Left forelimb (tissue), 1 donor: ENCODE measurements around the gene TLR5.

Source experiments
- DNase-seq: peaks from one replicate; pipeline ENCODE4 v3.0.0-alpha.2; 2018; ENCODE audit warnings: low spot score

TLR5 gene

DNA sequence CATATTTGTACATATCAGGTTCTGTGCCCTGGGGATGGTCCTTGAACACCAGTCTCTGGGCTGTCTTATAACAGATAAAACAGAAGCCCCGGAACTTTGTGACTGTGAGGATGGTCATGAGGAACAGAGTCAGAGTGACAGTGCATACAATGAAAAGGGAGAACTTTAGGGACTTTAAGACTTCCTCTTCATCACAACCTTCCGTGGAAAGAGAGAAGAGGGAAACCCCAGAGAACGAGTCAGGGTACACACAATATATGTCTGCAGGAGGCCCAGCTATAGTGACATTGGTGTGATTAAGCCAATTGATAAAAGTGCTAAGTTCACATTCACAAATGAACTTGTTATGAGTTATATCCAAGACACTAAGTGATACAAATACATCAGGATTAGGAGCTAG is 32.1 kb downstream of the TLR5 start:
- no peak for DNase-seq

DNA sequence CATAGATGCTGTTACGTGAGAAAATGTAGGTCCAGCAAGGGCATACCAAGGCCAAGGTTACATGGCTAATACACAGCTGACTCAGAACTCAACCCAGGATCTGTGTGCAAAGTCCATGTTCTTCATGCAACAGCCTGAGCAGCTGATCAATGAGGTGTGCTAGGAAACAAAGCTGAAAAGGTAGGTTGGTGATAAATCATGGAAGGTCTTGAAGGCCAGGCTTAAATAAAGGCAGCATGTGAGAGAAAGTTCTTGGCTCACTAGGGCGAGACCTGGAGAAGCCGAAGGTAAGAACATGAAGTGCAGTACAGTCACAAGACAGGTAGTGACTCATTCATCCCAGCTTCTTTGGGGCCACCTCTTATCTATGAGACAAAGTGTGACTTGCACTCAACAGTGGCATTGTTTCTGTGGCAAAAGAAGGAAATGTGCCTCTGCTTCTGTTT is 33.4 kb downstream of the TLR5 start:
- DNase-seq = no peak

DNA sequence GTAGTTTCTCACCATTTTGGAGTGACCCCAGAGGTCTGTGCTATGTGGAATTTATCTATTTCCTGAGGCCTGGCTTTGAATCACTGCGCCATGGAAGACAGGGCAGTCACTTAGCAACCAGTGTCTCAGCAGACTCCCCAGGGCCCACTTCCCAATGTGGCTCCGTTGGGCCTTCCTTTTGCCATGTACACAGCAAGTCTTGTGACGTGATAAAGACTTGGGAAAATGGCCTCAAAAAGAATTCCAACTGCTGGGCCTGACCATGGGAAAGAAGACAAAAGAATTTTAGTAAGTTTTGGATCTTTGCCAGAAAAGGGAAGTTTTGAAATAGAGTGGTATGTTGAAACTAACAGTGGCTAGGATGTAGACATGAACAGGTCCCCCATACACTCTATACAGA is 36.2 kb downstream of the TLR5 start:
- DNase-seq = no peak

DNA sequence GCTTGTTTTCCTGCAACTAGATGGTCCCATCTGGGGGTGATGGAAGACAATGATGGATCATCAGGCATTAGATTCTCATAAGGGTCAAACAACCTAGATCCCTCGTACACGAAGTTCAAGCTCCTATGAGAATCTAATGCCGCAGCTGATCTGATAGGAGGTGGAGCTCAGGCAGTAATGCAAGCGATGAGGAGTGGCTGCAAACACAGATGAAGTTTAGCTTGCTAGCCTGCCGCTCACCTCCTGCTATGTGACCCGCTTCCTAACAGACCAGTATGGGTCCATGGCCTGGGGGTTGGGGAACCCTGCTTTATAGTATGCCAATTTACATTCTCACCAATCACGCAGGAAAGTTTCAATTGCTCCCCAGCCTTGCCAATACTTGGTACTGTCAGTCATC is 37.5 kb downstream of the TLR5 start:
- no peak for DNase-seq

DNA sequence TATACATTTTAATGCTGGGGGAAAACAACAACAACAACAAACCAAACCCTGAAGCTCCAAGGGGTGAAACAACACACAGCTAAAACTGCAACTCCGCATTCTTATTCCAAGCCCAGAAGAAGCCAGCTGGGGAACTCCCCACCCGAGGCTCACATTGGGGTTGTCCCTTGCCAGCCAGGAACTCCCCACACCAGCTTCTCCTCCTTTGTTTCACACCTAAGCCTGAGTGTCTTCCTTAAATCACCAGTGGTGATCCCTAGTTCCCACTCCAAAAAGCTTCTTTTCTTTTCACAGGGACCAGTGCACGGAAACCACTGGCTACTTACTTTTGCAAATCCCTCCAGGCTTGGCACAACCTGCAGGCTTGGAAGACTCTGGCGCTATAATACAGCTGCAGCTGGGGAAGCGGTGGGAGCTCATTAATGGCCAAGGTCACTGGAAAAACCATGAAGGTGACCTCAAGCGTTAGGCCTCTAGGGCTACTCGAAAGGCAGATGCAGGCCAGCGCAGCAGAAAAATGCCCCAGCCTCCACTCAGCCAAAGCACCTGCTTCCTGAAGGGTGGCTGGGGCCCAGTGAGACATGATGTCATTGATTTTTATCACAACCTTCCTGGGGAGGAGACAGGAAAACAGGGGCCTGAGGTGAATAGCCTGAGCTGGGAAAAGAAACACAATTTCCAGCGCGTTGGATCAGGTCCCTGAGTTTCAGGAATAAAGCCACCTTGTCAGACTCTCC is 40.1 kb downstream of the TLR5 start:
- no peak for DNase-seq

DNA sequence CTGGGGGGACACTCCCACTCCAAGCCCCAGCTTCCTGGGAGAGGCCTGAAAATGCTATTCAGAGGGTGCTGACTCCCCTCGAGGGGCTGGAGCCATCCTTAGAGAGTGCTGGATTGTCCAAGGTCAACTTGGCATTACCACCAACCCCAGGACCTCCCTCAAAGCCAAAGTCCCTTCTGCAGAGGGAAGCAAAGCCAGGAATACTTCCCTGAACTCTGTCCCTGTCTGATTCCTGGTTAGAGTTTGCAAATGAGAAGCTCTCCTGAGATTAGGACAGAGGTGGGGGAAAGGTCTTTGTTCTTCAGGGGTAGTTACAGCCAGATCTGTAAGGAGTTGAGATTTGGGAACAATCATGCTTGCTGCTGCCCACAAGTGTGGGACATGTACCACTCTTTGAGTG is 45.3 kb downstream of the TLR5 start:
- no peak for DNase-seq

DNA sequence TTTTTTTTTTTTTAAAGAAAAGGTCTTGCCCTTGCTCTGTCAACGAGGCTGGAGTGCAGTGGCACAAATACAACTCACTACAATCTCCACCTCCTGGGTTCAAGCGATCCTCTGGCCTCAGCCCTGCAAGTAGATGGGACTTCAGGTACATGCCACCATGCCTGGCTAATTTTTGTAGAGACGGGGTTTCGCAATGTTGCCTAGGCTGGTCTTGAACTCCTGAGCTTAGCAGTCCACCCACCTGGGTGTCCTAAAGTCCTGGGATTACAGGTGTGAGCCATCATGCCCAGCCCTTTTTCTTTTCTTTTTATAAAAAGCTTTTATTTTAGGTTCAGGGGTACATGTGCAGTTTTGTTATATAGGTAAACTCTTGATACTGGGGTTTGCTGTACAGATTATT is 47.2 kb downstream of the TLR5 start:
- no peak for DNase-seq

DNA sequence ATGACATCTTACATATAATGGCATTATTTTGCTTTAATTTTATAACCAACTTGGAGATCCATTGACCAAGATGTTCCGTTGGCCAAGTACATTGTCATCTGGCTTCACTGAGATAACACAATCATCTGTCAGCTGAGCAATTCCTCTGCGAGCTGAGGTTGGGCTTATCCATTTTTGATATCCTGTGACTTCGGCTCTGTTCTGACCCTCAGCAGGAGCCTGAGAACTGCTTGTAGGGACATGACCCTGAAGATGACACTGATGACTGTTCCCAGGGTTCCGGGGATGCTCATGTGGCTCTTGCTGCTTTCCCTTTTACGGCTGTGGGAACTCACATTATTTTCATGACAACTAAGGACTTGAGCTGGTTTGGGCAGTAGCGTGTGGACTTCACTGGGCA is 51.2 kb downstream of the TLR5 start:
- no peak for DNase-seq

DNA sequence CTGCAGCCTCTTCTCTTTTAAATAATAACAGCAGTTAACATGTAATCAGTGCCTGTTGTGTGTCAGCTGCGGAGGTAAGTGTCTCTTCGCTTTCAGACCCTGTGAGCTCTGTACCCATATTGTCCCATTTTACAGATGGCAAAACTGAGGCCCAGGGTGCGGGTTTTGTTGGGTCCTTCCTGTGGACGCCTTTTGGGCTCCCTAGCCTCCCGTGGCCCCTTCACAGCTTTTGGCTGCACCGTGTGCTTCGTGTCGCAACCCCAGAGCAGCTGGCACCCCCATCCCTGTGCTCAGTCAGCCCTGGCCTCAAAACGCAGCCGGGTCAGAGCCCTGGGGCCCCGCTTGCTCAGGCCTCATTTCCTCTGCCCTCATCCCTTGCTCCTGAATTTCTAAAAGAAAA is 53.8 kb downstream of the TLR5 start:
- no peak for DNase-seq

DNA sequence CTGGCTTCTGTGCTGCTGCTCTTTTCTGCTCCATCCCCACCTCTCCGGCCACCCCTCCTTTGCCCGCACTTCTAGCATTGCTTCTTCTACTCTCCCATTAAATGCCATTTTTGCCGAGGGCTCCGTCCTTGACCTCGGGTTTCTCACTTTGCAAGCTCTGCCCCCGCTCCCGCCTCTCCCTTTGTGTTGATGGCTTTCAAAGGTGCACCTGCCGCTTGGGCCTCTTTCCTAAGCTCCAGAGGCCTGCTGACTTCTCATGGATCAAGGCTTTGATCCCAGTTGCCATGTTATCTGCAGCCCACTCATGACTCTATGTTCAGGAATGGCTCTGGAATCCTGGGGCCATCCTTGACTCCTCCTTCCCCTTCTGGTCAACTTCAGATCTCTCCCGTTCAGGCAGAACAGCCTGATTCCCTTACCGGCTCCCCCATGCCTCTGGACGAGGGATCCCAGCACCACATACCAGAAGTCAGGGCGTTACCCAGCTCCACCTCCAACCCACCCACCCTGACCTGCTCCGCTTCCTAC is 54.3 kb downstream of the TLR5 start:
- no peak for DNase-seq

DNA sequence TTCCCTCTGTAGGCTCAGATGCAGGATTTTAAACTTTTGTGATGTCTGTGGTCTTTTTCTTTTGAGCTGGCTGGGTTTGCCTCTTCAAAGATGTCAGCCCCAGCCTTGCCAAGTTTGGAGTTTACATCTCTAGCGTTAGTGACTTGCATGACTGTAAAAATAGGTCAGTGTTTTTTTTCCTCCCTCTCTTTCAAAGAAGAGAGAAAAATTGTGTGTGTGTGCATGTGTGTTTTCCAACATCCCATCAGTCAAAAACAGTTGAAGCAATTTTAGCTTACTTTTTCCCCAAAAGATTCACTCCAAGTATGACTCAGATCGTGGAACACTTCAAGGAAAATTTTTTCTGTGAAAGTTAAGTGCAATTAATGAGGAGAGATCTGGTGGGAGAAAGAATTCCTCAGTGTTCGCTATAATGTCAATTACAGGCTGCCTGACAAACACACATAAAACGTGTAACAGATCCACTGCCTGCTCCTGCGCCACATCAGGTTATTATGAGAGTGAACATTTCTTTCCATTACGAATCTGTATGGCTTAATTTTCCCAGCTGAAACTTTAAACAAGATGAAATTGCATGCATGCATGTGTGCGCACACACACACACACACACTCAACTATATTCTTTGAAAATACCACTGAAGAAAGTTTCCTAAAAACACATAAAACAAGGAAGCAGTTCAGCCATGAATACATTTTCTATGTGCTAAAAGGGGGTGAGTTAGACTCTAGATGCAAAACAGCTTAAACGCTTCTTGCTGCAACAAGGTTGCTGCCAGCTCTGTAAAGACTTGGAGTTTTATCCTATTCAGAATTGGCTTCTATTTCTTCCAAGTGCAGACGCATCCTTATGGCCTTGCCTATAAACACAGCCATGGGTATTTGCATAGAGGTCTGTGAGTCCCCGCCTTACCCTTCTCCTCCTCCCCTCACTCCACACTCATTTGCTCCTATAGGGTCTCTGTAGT is 55.5 kb downstream of the TLR5 start:
- no peak for DNase-seq

DNA sequence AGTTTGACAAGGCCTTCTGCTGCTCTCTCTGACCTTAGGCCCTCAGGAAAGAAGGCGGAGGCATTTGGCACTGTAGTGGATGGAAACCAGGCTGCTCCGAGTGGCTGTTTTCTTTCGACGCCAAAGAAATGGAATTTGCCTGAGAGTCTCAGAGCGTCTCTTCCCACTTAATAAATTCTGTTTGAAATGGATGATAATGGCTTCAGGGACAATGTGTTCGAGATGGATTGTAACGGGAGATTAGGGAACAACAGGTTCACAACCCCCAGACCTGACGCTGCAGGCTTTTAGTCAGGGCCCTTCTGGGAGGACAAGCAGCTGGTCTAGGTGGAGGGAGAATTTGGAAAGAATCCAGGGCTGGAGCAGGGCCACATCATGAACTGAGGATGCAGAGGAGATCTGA is 58.6 kb downstream of the TLR5 start:
- no peak for DNase-seq

DNA sequence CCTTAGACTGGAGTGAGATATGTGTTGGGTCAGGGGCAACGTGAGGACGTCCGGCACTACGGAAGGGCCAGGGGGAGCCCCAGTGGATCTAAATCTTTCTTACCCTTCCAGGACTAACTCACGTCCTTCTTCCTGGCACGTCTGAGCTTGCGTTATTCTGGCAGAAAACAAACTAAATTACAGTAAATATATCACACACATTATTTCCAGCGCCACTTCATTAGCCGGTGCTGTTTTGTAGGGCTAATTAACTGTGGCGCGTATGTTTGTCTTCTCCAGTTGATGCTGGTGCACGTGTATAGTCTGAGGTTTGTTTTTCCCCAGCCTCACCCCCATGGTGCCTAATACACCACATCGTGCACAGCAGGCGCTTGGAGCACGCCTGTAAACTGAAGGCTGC is 59.2 kb downstream of the TLR5 start:
- no peak for DNase-seq

DNA sequence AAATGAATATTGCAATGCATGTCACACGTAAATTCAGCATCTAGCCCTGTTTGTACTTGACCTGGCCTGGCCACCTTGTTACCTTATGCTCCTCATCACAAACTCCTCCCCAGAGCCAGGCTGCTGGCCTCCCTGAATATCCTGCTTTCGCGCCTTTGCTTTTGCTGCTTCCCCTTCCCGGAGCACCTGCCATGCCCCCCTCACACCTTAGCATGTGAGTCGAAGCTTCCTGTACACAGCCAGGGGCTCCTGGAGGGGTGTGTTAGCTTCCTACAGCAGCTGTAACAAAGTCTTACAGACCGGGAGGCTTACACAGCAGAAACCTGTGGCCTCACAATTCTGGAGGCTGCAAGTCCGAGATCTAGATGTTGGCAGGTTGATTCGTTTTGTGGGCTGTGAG is 60.1 kb downstream of the TLR5 start:
- no peak for DNase-seq

DNA sequence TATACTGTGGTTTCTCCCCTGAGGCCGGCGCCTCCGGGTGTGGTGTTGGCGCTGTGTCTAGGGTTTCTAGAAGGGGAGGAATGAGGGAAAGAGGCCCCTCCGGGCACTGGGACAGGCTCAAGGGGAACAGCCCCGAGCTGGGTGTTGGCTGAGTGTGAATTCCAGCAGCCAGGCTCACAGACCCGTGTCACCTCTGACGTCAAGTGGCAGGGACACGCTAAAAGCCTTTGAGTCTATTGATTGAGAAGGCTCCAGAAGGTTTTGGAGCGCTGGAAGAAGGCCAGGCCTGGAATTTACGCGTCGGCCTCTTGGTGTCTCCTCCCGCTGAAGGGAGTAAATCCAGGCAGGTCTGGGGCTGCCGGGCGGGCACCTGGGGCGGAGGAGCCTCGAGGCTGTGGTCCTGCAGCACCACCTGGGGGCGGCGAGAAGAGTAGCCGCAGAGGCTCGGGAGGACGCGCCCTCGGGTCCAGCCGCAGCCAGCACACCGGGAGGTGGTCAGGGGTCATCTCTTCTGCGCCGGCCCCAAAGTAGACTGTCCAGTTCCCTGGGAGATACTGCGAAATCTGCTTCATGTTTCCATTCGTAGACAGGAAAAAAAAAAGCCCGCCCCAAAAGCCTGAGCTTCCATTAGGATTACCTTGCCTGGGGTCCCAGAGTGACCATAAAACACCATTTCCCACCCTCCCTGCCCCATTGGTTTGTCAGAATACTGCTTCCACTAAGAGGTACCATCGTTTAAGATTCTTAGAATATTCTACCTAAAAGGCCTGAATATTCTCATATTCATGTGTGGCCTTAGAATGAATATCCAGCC is 61.7 kb downstream of the TLR5 start:
- DNase-seq = peak; percentile 91

DNA sequence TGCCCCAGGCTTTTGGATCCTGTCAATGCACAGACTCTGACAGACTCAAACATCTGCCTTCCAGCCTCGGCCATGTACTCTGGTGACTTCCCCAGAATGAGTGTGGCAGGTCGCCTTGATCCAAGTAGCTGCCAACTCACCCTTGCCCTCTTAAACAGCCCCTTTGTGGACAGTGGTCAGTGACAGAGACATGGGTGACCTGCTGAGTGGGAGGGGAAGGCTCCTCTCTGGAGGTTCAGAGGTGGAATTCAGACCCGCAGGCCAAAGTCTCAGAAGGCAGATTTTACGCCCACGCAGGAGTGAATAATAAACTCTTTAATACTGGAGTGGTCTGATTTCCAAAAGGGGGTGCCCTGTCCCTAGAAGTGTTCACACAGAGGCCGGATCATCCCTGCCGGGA is 63.5 kb downstream of the TLR5 start:
- no peak for DNase-seq

DNA sequence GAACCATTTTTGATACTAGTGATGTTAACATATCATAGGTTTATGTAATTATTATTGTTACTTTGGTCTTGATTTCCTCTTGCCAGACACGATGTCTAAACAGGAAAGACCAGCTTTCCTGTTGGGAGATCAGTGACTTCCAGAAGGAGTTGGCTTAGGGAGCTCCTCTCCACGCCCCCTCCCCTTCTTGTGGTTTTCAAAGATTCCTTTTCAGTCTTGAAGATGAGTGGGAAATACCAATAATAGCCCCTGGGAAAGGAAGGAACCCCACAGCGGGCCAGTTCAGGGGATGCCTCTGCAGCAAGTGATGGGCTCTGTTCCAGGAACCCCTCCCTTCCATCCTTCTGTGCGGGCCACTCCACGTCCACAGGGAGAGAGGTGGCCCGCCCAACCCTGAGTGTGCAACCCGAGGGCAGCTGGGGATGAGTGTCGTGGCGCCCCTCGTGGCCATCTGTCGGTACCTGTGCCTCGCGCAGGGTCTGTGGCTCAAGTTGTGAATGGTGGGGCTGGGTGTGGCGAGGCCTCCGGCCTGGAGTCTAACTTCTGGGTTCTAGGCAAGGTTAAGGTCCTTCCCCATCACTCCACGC is 65.7 kb downstream of the TLR5 start:
- no peak for DNase-seq

DNA sequence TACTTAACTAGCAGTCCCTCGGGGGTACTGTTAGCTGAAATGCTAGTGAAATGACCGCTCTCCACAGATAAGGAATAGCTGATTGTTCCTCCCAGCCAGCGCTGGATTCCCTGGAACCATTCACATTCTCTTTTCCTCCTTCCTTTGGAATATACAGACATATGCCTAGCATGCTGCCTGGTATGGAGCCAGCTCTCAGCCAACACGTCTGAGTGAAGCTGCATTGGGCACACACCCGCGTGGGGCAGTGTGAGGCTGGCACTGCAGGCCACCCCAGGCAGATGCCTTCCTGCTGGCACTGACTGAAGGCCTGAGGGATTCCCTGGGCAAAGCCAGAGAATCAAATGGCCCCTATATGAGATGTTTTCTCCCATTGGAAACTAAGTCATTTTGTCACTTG is 66.7 kb downstream of the TLR5 start:
- DNase-seq = no peak

DNA sequence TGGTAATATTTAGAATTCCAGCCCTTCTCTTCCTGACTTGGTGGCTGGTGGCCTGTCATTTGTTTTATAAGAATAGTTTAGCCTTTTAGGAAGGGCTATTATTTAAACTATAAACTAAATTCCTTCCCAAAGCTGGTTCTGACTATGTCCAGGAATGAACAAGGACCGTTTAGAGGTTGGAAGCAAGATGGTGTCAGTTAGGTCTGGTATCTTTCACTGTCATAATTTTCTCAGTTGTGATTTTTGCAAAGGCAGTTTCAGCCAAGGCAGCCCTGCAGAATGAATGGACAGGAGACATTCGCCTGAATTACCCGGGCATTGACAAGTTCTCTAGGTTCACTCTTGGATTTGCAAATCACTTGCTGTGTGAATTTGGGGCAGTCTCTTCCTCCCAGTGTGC is 67.2 kb downstream of the TLR5 start:
- DNase-seq = no peak

DNA sequence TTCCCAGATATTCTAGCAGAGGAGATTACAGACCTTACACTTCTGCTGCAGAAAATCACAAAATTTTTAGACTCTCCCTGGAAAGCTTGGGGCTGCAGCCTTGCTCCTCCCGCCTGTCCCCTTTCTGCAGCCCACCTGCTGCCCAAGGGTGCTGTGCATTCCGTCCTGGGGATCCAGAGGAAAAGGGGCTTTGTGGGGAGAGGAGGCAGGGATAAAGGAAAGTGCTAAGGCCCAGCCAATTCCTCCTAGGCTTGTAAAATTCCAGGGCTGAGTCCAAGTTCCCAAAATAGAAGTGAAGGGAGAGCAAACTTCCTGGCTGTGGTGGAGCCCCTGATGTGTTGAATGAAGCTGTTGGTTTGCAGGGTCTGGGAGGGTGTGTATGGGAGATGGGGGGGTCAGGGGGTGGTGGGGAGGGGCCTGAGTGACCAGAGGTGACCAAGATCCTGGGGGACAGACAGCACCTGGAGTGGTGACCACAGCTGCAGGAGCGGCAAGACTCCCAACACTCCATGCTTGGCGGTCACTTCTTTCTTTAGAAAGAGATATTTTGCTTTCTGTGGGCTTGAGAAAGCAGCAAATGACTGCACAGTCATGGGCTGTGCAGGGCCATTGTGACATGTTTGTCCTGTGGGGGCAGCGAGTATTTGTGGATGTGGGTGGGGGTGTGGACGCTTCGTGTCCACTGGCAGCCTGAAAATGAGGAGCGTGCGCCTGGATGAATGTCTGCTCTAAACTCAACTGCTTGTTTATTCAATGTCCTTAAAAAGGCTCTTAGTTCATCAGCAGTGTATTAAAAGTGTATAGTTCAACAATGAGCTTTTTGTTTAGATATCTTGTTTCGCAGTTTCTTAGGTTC is 68.4 kb downstream of the TLR5 start:
- peak; percentile 76 for DNase-seq
